GM12873 (cell line): Measurements from ENCODE around the gene PIK3C2G.

ENCODE experiments used
- CTCF ChIP-seq: IDR thresholded peaks from 2 replicates; pipeline ENCODE4 v1.5.1; 2012; ENCODE audit warnings: low read depth, mild to moderate bottlenecking, moderate library complexity, low read length, control low read depth; ENCODE audit not compliant: insufficient read depth; ENCODE audit errors: missing control alignments

The PIK3C2G gene

GRCh38 chr12:18576104-18576626 lies 314.8 kb downstream of the PIK3C2G start:
- no peak for TF ChIP-seq CTCF

GRCh38 chr12:18576648-18577047 lies 315.3 kb downstream of the PIK3C2G start:
- no peak for TF ChIP-seq CTCF

GRCh38 chr12:18578191-18578590 lies 316.9 kb downstream of the PIK3C2G start:
- TF ChIP-seq CTCF = no peak

GRCh38 chr12:18580291-18580690 lies 319.0 kb downstream of the PIK3C2G start:
- no peak for TF ChIP-seq CTCF

GRCh38 chr12:18580706-18581105 lies 319.4 kb downstream of the PIK3C2G start:
- no peak for TF ChIP-seq CTCF

- no peak for TF ChIP-seq CTCF
Measured at GRCh38 chr12:18581232-18581962, 320.1 kb downstream of the PIK3C2G start.

GRCh38 chr12:18583655-18584054 lies 322.3 kb downstream of the PIK3C2G start:
- TF ChIP-seq CTCF = no peak
